SU-DHL-6 (cell line): ENCODE data around the gene FOXP4.

Experiments used
- H2AFZ ChIP-seq: fragments of 200-600 bp; sonication (generic); 2 replicates; pipeline ENCODE4 v1.6.1; 2014; ENCODE audit warnings: low read depth, mild to moderate bottlenecking, moderate library complexity, mixed read lengths, antibody characterized with exemption, low read length; ENCODE audit not compliant: severe bottlenecking
- H3F3A ChIP-seq: fragments of 200-600 bp; shearing (Covaris generic); 2 replicates; pipeline ENCODE4 v1.6.0; 2016; ENCODE audit warnings: antibody characterized with exemption, mild to moderate bottlenecking; ENCODE audit not compliant: insufficient read depth
- H3K27ac ChIP-seq: fragments of 200-600 bp; sonication (generic); 2 replicates; pipeline ENCODE4 v1.5.1; 2016; ENCODE audit warnings: low read depth, mild to moderate bottlenecking, low read length, moderate library complexity, mixed read lengths
- H3K27me3 ChIP-seq: fragments of 200-600 bp; sonication (generic), shearing (Covaris generic); 2 replicates; pipeline ENCODE4 v1.6.0; 2014; ENCODE audit warnings: mild to moderate bottlenecking, low read length
- H3K36me3 ChIP-seq: fragments of 200-600 bp; sonication (generic); 2 replicates; pipeline ENCODE4 v1.6.1; 2014; ENCODE audit warnings: mild to moderate bottlenecking, low read length, mixed read lengths
- H3K4me2 ChIP-seq: fragments of 300-600, 200-600 bp; shearing (Covaris generic), sonication (generic); 2 replicates; pipeline ENCODE4 v1.6.0; 2014; ENCODE audit warnings: low read length, low read depth, mild to moderate bottlenecking; ENCODE audit not compliant: poor library complexity, severe bottlenecking
- H3K4me3 ChIP-seq: fragments of 200-600 bp; sonication (generic); 2 replicates; pipeline ENCODE4 v1.5.1; 2014; ENCODE audit warnings: antibody characterized with exemption, low read length, mild to moderate bottlenecking, mixed read lengths; ENCODE audit not compliant: insufficient read depth, poor library complexity, severe bottlenecking
- H3K79me2 ChIP-seq: fragments of 200-600 bp; sonication (generic); 2 replicates; pipeline ENCODE4 v1.6.1; 2014; ENCODE audit warnings: mild to moderate bottlenecking, low read length, moderate library complexity; ENCODE audit not compliant: insufficient read depth
- H3K9ac ChIP-seq: fragments of 200-600 bp; sonication (generic); 2 replicates; pipeline ENCODE4 v1.7.0; 2014; ENCODE audit warnings: mild to moderate bottlenecking, low read length
- H3K9me2 ChIP-seq: fragments of 200-600 bp; sonication (generic); replicated peaks from 2 replicates; pipeline ENCODE4 v1.6.1; 2014; ENCODE audit warnings: low read length; ENCODE audit not compliant: insufficient read depth
- H3K9me3 ChIP-seq: fragments of 200-600 bp; sonication (generic); 2 replicates; pipeline ENCODE4 v1.6.1; 2014; ENCODE audit warnings: low read length, mixed read lengths; ENCODE audit not compliant: insufficient read depth
- H4K20me1 ChIP-seq: fragments of 200-600 bp; sonication (generic); 2 replicates; pipeline ENCODE4 v1.6.1; 2014; ENCODE audit warnings: low read depth, mild to moderate bottlenecking, antibody characterized with exemption, low read length, moderate library complexity, mixed read lengths
- CTCF ChIP-seq: fragments of 200-600 bp; sonication (generic); IDR thresholded peaks from one replicate; pipeline ENCODE4 v1.5.1; 2017; ENCODE audit warnings: antibody characterized with exemption, mild to moderate bottlenecking, low read length, moderate library complexity; ENCODE audit not compliant: insufficient read depth, poor library complexity, severe bottlenecking
- EZH2phosphoT487 ChIP-seq: fragments of 200-600 bp; sonication (generic), shearing (Covaris generic); conservative IDR thresholded peaks from 2 replicates; pipeline ENCODE4 v1.6.1; 2018; ENCODE audit warnings: mild to moderate bottlenecking, antibody characterized with exemption, low read length, moderate library complexity, mixed read lengths

The FOXP4 gene

GRCh38 chr6:41573985-41574384, 27.8 kb downstream of the FOXP4 start:
- Histone ChIP-seq H3F3A (no peaks in the 10 kb centered on the region), H3K27ac (no peak overlapping the region), H3K9me2 (no peaks in the 10 kb centered on the region), H3K4me2 (no peak overlapping the region), H4K20me1 (no peaks in the 10 kb centered on the region), H2AFZ (no peak overlapping the region), H3K36me3 (no peaks in the 10 kb centered on the region), H3K9me3 (no peaks in the 10 kb centered on the region), H3K4me3 (no peak overlapping the region), H3K79me2 (no peaks in the 10 kb centered on the region), H3K9ac (no peak overlapping the region), H3K27me3 (no peaks in the 10 kb centered on the region)
- TF ChIP-seq CTCF, result no peak
- no peak for TF ChIP-seq EZH2phosphoT487

- no peak overlapping the region for H2AFZ ChIP-seq
- no peaks in the 10 kb centered on the region for H3K9me2 ChIP-seq
- H3F3A ChIP-seq, result no peaks in the 10 kb centered on the region
- H3K27ac ChIP-seq, result no peak overlapping the region
- no peaks in the 10 kb centered on the region for H4K20me1 ChIP-seq
- no peak overlapping the region for H3K4me3 ChIP-seq
- TF ChIP-seq CTCF (no peak), EZH2phosphoT487 (no peak)
- no peak overlapping the region for H3K4me2 ChIP-seq
- no peak overlapping the region for H3K9ac ChIP-seq
- no peaks in the 10 kb centered on the region for H3K36me3 ChIP-seq
- H3K9me3 ChIP-seq, result no peaks in the 10 kb centered on the region
- no peaks in the 10 kb centered on the region for H3K79me2 ChIP-seq
- no peaks in the 10 kb centered on the region for H3K27me3 ChIP-seq
Observed at GRCh38 chr6:41575598-41575997, 29.4 kb downstream of the FOXP4 start.

DNA sequence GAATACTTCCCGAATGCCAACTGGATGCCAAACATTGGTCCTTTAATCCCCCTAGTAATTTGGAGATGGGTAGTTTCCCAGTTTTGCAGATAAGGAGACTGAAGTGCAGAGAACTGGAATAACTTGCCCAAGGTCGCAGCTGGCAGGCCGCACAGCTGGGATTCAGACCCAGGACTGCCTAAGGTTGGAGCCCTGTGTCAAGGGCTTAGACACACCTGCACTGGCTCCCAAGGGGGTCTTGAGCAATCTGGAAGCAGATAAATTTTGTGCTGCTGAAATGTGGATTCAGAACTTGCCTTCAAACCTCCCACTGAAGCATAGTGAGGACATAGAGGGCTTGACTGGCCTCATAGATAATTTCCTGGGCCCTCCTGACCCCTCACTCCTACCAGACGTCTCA, 30.5 kb downstream of the FOXP4 start:
- TF ChIP-seq EZH2phosphoT487 (no peak), CTCF (no peak)
- H3K9me3 ChIP-seq, result no peaks in the 10 kb centered on the region
- H2AFZ ChIP-seq, result no peak overlapping the region
- H3K27me3 ChIP-seq, result no peaks in the 10 kb centered on the region
- no peak overlapping the region for H3K27ac ChIP-seq
- no peaks in the 10 kb centered on the region for H3K36me3 ChIP-seq
- no peak overlapping the region for H3K4me2 ChIP-seq
- no peaks in the 10 kb centered on the region for H4K20me1 ChIP-seq
- H3K9ac ChIP-seq, result no peak overlapping the region
- no peaks in the 10 kb centered on the region for H3K79me2 ChIP-seq
- no peaks in the 10 kb centered on the region for H3F3A ChIP-seq
- H3K9me2 ChIP-seq, result no peaks in the 10 kb centered on the region
- H3K4me3 ChIP-seq, result no peak overlapping the region
